Measurements from ENCODE around the gene ZNF575.

ZNF575 gene

GRCh38 chr19:43574424-43575155 lies 41.6 kb downstream of the ZNF575 start:
- no peak for DNase-seq (ENCODE audit: low read depth)

- peak; percentile 92 for DNase-seq (ENCODE audit: low read depth)
These were observed 42.4 kb downstream of the ZNF575 start, which contains the start of the genes PINLYP and XRCC1 for GRCh38 chr19:43575156-43575950. PINLYP (plus strand) TSS chr19:43575801; CDS start chr19:43577192, 1,391 bp downstream. XRCC1 (minus strand) TSS chr19:43575527; CDS start chr19:43575458, 69 bp downstream.

- DNase-seq (ENCODE audit: low read depth) = no peak
These were observed 43.2 kb downstream of the ZNF575 start for GRCh38 chr19:43575955-43576878.

GRCh38 chr19:43578787-43579186 lies 45.8 kb downstream of the ZNF575 start:
- DNase-seq (ENCODE audit: low read depth) = no peak

- no peak for DNase-seq (ENCODE audit: low read depth)
These were observed 48.5 kb downstream of the ZNF575 start for GRCh38 chr19:43581467-43581866.

- no peak for DNase-seq (ENCODE audit: low read depth)
These were observed 49.5 kb downstream of the ZNF575 start for GRCh38 chr19:43582495-43582894.

GRCh38 chr19:43584484-43584883 lies 51.5 kb downstream of the ZNF575 start:
- DNase-seq (ENCODE audit: low read depth) = no peak
